ENCODE results near the gene KLK7. TPM values are rescaled to one million over a fixed set of nuclear protein-coding genes. Genes with fewer than 3 reads are reported as not detected.

KLK7 gene
- total and polyA plus RNA-seq, 2 of the 4 experiments (the other 2 are of a cell fraction), result not detected

DNA sequence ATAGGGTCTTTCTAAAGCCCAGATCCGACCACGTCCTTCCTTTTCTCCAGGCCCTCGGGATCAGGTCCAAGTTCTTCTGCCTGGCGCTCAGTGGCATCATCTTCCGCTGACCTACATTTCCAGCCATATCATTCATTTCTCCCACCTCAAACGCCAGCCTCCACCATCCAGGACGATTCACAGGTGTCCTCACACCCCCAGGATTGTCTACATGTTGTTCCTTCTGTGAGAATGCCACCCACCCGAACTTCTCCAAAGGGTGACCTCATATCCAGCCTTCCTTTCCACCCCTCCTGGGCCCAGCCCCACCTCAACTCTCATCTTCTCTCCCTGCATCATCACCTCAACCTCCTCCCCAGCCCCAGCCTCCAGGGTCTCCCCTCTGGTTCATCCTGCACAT is 26.1 kb downstream of the KLK7 start:
- no TSS peak for BruUV-seq (replicated peaks)
- Histone ChIP-seq H3K4ac (ENCODE audit: low read depth, low read length) (no peak overlapping the region), H4K20me1 (ENCODE audit: insufficient read depth, low read length) (no peaks in the 10 kb centered on the region), H3K27me3 (ENCODE audit: control insufficient read depth, insufficient read depth, low read length) (no peaks in the 10 kb centered on the region), H2BK15ac (ENCODE audit: low read depth, low read length) (no peak overlapping the region), H4K5ac (ENCODE audit: low read depth, low read length) (no peak overlapping the region), H2AK5ac (ENCODE audit: low read depth, low read length) (no peak overlapping the region), H3K23ac (ENCODE audit: low read depth, low read length) (no peak overlapping the region), H3K9me3 (ENCODE audit: control insufficient read depth, insufficient read depth, low read length) (peaks cover 12% of the 10 kb centered on the region; the same call in 1 of the 2 replicates), H2AFZ (replicated peaks; ENCODE audit: low read length, poor library complexity) (no peak overlapping the region), H3K4me1 (ENCODE audit: control insufficient read depth, insufficient read depth, low read length) (no peaks in the 10 kb centered on the region), H3K9ac (ENCODE audit: low read depth, low read length) (no peak overlapping the region), H4K8ac (ENCODE audit: low read depth in 2 of 2, low read length in 2 of 2) (no peak overlapping the region), H3K4me2 (ENCODE audit: low read depth, low read length) (no peak overlapping the region), H3K9me1 (ENCODE audit: insufficient read depth, low read length) (no peaks in the 10 kb centered on the region), H3K27ac (ENCODE audit: insufficient read depth, low read length) (no peak overlapping the region), H2BK120ac (ENCODE audit: low read depth, low read length) (no peak overlapping the region), H4K91ac (ENCODE audit: insufficient read depth, low read depth, low read length) (no peak overlapping the region), H3K56ac (ENCODE audit: extremely low read depth, insufficient read depth, low read length) (no peak overlapping the region), H3K14ac (replicated peaks; ENCODE audit: low read depth, low read length) (no peak overlapping the region), H3K79me1 (ENCODE audit: low read depth in 1 of 2, low read length in 2 of 2) (no peaks in the 10 kb centered on the region), H2BK20ac (ENCODE audit: low read depth, low read length) (no peak overlapping the region), H3K18ac (ENCODE audit: low read depth, low read length) (no peak overlapping the region), H3K36me3 (ENCODE audit: control insufficient read depth, insufficient read depth, low read length) (no peaks in the 10 kb centered on the region), H2BK5ac (ENCODE audit: low read depth, low read length, poor library complexity, severe bottlenecking) (no peak overlapping the region), H3K4me3 (ENCODE audit: insufficient read depth, low read depth, low read length) (no peak overlapping the region), H2AK9ac (replicated peaks; ENCODE audit: low read depth, low read length, poor library complexity) (no peak overlapping the region)
- ChIA-PET POLR2A (ENCODE audit: unreplicated experiment) (no interaction called here), CTCF (no interaction called here)
- DNase-seq (no peak), ATAC-seq (ENCODE audit: low read depth) (no peak)
- intact Hi-C loops (cut with micrococcal nuclease) (no loop called here), dilution Hi-C loops (cut with HindIII; ENCODE audit: low sequenced_read_pairs, unreplicated experiment) (no loop called here), in situ Hi-C loops (cut with MboI; ENCODE audit: low sequenced_read_pairs) (no loop called here)
- WGBS, 2 experiments (ENCODE audit: extremely low coverage in 2 of 2, insufficient read length in 1 of 2), result 37% methylated on average over 7 of the region's 8 CpGs; no CpG with 5 or more reads in 1 of the 2 experiments
- no peak for TF ChIP-seq RCOR1 (IDR thresholded peaks at IDR 0.05; ENCODE audit: insufficient replicate concordance, low read length)
